Activated CD8-positive, alpha-beta memory T cell treated with anti-CD3 and anti-CD28 coated beads, Interleukin-2, amount 50 U/mL, for 24 hours (primary cell): Measurements from ENCODE around the gene CD82.
"Not testable (repeated sequence)": the region's sequence is repeated elsewhere in the genome, so short reads cannot be mapped to it uniquely, and the experiment has no call there.

ENCODE experiments used
- DNase-seq: peaks from one replicate; pipeline ENCODE4 v3.0.0-alpha.2; 2020; ENCODE audit errors: extremely low read depth

CD82 gene

GRCh38 chr11:44631831-44632230 is 66.4 kb downstream of the CD82 start:
- no peak for DNase-seq

- no peak for DNase-seq
Measured at GRCh38 chr11:44632466-44633123, 67.1 kb downstream of the CD82 start.

GRCh38 chr11:44633641-44634040 is 68.2 kb downstream of the CD82 start:
- no peak for DNase-seq

GRCh38 chr11:44634401-44635281 is 69.2 kb downstream of the CD82 start:
- no peak for DNase-seq

- no peak for DNase-seq
Measured at GRCh38 chr11:44637487-44637886, 72.0 kb downstream of the CD82 start.

GRCh38 chr11:44638032-44638431 is 72.6 kb downstream of the CD82 start:
- no peak for DNase-seq

- DNase-seq: no peak
Measured at GRCh38 chr11:44643217-44643616, 77.8 kb downstream of the CD82 start.

GRCh38 chr11:44645827-44646226 is 80.4 kb downstream of the CD82 start:
- DNase-seq: no peak

- not testable (repeated sequence) for DNase-seq
Measured at GRCh38 chr11:44647255-44647955, 81.9 kb downstream of the CD82 start.

- no peak for DNase-seq
Measured at GRCh38 chr11:44648109-44648508, 82.6 kb downstream of the CD82 start.

GRCh38 chr11:44651535-44652155 is 86.2 kb downstream of the CD82 start:
- DNase-seq: no peak

GRCh38 chr11:44652901-44653644 is 87.6 kb downstream of the CD82 start:
- DNase-seq: no peak

- no peak for DNase-seq
Measured at GRCh38 chr11:44654057-44654456, 88.6 kb downstream of the CD82 start.

- DNase-seq: no peak
Measured at GRCh38 chr11:44654596-44654995, 89.1 kb downstream of the CD82 start.

GRCh38 chr11:44657836-44658505 is 92.5 kb downstream of the CD82 start:
- no peak for DNase-seq

- no peak for DNase-seq
Measured at GRCh38 chr11:44658506-44658850, 93.0 kb downstream of the CD82 start.

- DNase-seq: no peak
Measured at GRCh38 chr11:44659641-44660040, 94.2 kb downstream of the CD82 start.

- DNase-seq: not testable (repeated sequence)
Measured at GRCh38 chr11:44660535-44660934, 95.1 kb downstream of the CD82 start.

- no peak for DNase-seq
Measured at GRCh38 chr11:44661311-44661717, 95.9 kb downstream of the CD82 start.
